Uterus (tissue), 4 donors: ENCODE data around the gene SLC6A17. TPM values are rescaled to one million over a fixed set of nuclear protein-coding genes. Genes with fewer than 3 reads are reported as not detected.

Experiments used
- DNase-seq, 2 donors: peaks; one replicate each; pipeline ENCODE4 v3.0.0-alpha.2; 2019 to 2020
- H3K27ac ChIP-seq, 2 donors: fragments of 200-600 bp; sonication (generic); 1 replicate in 1 of 2; 2 replicates in 1 of 2; pipeline ENCODE4 v1.5.1; 2016 to 2018
- H3K27me3 ChIP-seq, 2 donors: fragments of 200-600 bp; sonication (generic); one replicate each; pipeline ENCODE4 v1.5.1; 2018 to 2019; ENCODE audit warnings: control low read depth in 1 of 2
- H3K36me3 ChIP-seq, 2 donors: fragments of 200-600 bp; sonication (generic); one replicate each; pipeline ENCODE4 v1.5.1; 2019; ENCODE audit warnings: control low read depth in 1 of 2
- H3K4me1 ChIP-seq, 2 donors: fragments of 200-600 bp; sonication (generic); one replicate each; pipeline ENCODE4 v1.5.1; 2018 to 2019; ENCODE audit warnings: control low read depth in 1 of 2
- H3K4me3 ChIP-seq, 2 donors: fragments of 200-600 bp; sonication (generic); 1 replicate in 1 of 2; 2 replicates in 1 of 2; pipeline ENCODE4 v1.5.1; 2018 to 2019; ENCODE audit warnings: mild to moderate bottlenecking in 1 of 2
- H3K9me3 ChIP-seq, 2 donors: fragments of 200-600 bp; sonication (generic); one replicate each; pipeline ENCODE4 v1.5.1; 2019; ENCODE audit warnings: control low read depth in 1 of 2
- CTCF ChIP-seq, 4 experiments: fragments of 200-600 bp in 2 of 4; fragments of 450-650 bp in 2 of 4; sonication (generic) in 2 of 4; IDR thresholded peaks; one replicate each; pipeline ENCODE4 v1.5.1; 2016 to 2019; ENCODE audit warnings: antibody characterized with exemption in 4 of 4, mild to moderate bottlenecking in 2 of 4, moderate library complexity in 1 of 4
- POLR2A ChIP-seq, 2 donors: fragments of 450-650 bp; IDR thresholded peaks; one replicate each; pipeline ENCODE4 v1.6.1; 2016; ENCODE audit warnings: antibody characterized with exemption in 2 of 2, mild to moderate bottlenecking in 1 of 2, moderate library complexity in 1 of 2
- intact Hi-C: fragments of 100-400 bp; cut with DNase I; formaldehyde crosslinking; loops from one replicate; pipeline ENCODE4 v1.15.1; 2023; ENCODE audit warnings: low total_unique reads
- total RNA-seq, 4 donors: library from RNA; depleted of rRNA in 3 of 4; stranded (reverse); fragments of >200 nt in 3 of 4; gene quantifications; one replicate each; pipeline versions ENCODE4 v1.1.0 to v1.2.4, GENCODE V29; 2014 to 2023
- donor health status: DM: yes; HTN: yes; CAD: no.

The SLC6A17 gene
- total RNA-seq, 4 donors from 2014 or later, result 0.07 to 0.15 TPM; not detected in 2

DNA sequence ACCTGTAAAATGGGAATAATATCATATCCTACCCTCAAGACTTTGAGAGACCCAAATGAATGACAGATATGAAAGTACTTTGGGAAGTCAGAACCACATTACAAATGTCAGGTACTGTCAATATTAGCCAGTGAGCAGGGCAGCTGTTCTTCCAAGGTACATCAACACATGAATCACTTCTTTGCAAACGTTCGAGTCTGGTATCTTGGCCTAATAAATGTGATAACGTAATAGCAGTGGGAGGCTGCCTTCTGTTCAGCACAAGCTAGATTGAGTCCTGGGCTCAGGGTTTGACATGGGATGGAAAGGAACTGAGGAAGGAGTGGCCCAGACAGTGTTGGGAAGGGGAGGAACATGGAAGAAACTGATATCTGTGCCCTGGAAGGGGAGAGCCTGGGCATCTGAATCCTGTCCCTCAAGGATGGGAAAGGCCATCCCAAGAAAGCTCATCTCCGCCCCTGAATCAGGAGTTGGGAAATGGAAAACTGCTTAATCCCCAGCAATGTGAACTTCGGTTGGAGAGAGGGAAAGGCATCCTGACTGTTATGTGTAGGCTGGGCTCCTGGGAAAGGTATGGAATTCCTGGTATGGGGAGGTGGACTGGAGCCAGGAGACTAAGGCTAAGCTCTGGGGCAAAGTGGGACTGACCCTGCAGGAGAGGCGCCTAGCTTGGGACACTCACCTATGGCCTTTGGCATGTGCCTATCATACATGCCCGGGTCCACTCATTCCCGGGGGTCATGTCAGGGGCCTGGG is 74.1 kb downstream of the SLC6A17 start:
- intact Hi-C loops, result no loop called here
- H3K27me3 ChIP-seq, result no peaks in the 10 kb centered on the region
- H3K36me3 ChIP-seq, result no peaks in the 10 kb centered on the region
- no peak overlapping the region for H3K4me3 ChIP-seq
- DNase-seq, result no peak
- TF ChIP-seq CTCF (IDR thresholded peaks at IDR 0.05) (no peak), POLR2A (IDR thresholded peaks at IDR 0.05) (no peak)
- H3K9me3 ChIP-seq, result no peaks in the 10 kb centered on the region
- H3K4me1 ChIP-seq, result no peaks in the 10 kb centered on the region
- H3K27ac ChIP-seq, result no peak overlapping the region

DNA sequence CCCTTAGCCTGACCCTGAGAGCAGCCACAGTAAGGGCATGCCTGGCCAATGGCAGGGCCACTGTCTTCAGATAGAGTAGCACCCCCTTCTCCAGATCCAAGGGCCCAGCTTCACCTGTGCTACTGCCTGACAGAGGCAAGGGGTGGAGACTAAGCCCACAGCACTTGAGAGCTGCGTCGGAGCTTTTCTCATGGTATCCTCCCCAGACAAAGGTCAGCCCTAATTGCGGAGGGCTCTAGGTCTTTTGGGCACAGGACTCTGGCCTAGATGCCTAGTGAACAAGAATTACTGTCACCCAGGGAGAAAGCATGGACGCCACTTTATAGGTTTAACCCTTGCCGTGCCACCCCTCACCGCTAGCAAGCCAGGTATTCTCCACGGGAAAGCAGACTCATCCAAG is 74.9 kb downstream of the SLC6A17 start:
- Histone ChIP-seq H3K9me3 (no peaks in the 10 kb centered on the region), H3K36me3 (no peaks in the 10 kb centered on the region), H3K4me1 (no peaks in the 10 kb centered on the region), H3K4me3 (no peak overlapping the region), H3K27ac (no peak overlapping the region), H3K27me3 (no peaks in the 10 kb centered on the region)
- intact Hi-C loops, result no loop called here
- no peak for DNase-seq
- TF ChIP-seq CTCF (IDR thresholded peaks at IDR 0.05) (no peak), POLR2A (IDR thresholded peaks at IDR 0.05) (no peak)

DNA sequence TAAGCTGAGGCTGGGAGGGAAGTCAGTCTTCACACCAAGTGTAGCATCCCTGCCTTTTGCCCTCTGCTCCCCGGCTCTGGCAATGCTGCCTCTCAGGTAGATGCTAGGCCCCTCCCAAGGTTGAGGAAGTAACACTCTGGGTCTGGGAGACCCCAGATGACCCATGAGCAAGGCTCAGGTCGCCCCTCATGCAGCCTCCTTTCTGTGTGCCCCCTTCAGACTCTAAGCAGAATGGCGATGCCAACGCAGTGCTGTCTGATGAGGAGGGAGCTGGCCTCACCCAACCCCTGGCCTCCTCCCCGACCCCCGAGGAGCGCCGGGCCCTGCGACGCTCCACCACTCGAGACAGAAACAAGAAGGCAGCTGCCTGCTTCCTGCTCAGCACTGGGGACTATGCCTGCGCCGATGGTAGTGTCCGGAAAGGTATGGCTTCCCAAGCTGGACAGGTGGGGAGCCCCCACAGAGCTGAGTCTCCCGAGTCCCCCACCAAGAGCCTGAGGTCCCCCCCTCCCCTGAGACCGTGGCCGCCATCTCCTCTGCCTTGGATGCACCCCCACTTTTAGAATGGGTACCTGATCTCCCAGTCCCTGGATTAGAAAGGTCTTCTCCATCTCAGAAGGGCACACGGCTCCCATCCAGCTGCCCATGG is 75.6 kb downstream of the SLC6A17 start:
- intact Hi-C loops, result no loop called here
- Histone ChIP-seq H3K27ac (no peak overlapping the region), H3K4me3 (no peak overlapping the region), H3K9me3 (no peaks in the 10 kb centered on the region), H3K27me3 (no peaks in the 10 kb centered on the region), H3K36me3 (no peaks in the 10 kb centered on the region), H3K4me1 (no peaks in the 10 kb centered on the region)
- no peak for DNase-seq
- no peak for TF ChIP-seq CTCF (IDR thresholded peaks at IDR 0.05)
- TF ChIP-seq POLR2A (IDR thresholded peaks at IDR 0.05), result no peak

DNA sequence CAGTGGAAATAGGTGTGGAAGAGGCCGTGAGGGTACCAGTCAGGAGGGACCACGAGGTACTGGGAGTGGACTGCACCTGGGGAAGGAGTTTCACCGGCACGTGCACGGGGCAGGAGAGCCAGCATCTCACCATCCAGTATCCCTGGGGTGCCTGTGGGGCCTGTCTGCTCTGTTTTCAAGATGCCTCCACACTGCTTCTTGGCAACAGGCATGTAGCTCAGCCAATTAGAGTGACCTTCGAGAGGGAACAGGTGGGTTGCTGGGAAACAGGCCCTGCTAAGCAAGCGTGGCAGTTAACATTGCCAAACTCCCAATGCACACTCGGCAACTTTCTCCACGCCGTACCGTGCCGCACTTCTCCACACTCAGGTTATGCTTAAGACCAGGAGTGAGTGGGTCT is 77.5 kb downstream of the SLC6A17 start:
- no peak for DNase-seq
- intact Hi-C loops, result no loop called here
- Histone ChIP-seq H3K4me3 (no peak overlapping the region), H3K27me3 (no peaks in the 10 kb centered on the region), H3K36me3 (no peaks in the 10 kb centered on the region), H3K27ac (no peak overlapping the region), H3K4me1 (no peaks in the 10 kb centered on the region), H3K9me3 (no peaks in the 10 kb centered on the region)
- TF ChIP-seq POLR2A (IDR thresholded peaks at IDR 0.05) (no peak), CTCF (IDR thresholded peaks at IDR 0.05) (no peak)

DNA sequence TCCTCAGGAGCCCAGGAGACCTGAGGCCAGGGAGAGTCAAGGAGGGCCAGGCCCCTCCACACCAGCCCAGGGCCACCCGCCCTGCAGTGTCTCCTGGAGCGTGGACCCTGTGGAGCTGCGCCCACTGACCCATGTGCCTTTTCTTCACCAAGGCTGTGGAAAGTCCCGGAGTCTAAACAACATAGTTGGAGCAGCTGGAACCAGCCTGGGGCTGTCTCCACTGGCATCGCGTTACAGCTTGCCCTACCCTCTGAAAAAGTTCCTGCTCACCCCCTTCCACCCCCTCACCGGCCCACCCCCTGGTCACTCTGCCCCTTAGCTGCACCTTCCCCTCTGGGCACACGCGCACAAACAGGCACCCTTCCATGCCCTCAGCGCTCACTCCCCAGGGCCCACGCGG is 78.1 kb downstream of the SLC6A17 start:
- intact Hi-C loops, result no loop called here
- Histone ChIP-seq H3K36me3 (no peaks in the 10 kb centered on the region), H3K27ac (no peak overlapping the region), H3K4me1 (no peaks in the 10 kb centered on the region), H3K4me3 (no peak overlapping the region), H3K27me3 (no peaks in the 10 kb centered on the region), H3K9me3 (no peaks in the 10 kb centered on the region)
- TF ChIP-seq POLR2A (IDR thresholded peaks at IDR 0.05) (no peak), CTCF (IDR thresholded peaks at IDR 0.05) (no peak)
- DNase-seq, result no peak
